ENCODE data around the gene LCMT2. TPM values are rescaled to one million over a fixed set of nuclear protein-coding genes. Genes with fewer than 3 reads are reported as not detected.
A peak's percentile ranks its signal among the peaks of the same experiment; 100 is the strongest.

Gene LCMT2
- polyA plus RNA-seq, 1 donor (not counting 4 experiments of a cell fraction or from before 2014, with no cell fraction given): 14.0 TPM

DNA sequence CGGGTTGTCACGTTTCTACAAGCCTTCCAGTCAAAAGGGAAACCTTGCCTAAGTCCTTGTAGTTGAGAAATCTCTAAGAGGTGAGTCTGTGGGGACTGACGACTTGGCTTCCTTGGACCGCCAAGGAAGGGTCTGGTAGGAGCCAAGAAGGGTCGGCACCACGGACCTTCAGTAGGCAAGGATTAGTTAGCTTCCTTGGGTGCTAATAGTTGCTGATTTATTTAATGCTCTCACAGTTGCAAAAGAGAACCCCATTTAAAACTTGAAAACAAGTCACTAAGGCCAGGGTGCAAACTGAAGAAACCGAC is 361 bp upstream of the LCMT2 start:
- Histone ChIP-seq H3K4me2 (ENCODE audit: control insufficient read depth, extremely low read depth, insufficient read depth, low read depth, low read length) (peak overlapping the region; percentile 98), H3K27ac (ENCODE audit: control insufficient read depth, insufficient read depth, low read length) (peak overlapping the region; percentile 76), H4K20me1 (ENCODE audit: control insufficient read depth, extremely low read depth, insufficient read depth, low read length) (no peaks in the 10 kb centered on the region), H3K4me1 (ENCODE audit: control insufficient read depth, extremely low read depth, insufficient read depth, low read length) (peaks cover 13% of the 10 kb centered on the region), H3K4me3 (ENCODE audit: control insufficient read depth in 2 of 3, extremely low read depth in 1 of 3, insufficient read depth in 2 of 3, low read depth in 1 of 3, low read length in 3 of 3) (peak overlapping the region; percentile 62 to 77 (median 73)), H3K79me2 (ENCODE audit: control insufficient read depth, insufficient read depth, low read length) (peaks cover 17% of the 10 kb centered on the region), H3K27me3 (ENCODE audit: control insufficient read depth, extremely low read depth, insufficient read depth, low read length) (no peaks in the 10 kb centered on the region), H3K9ac (ENCODE audit: control insufficient read depth, extremely low read depth, insufficient read depth, low read length) (peak overlapping the region; percentile 81), H3K36me3 (ENCODE audit: control insufficient read depth in 2 of 2, extremely low read depth in 1 of 2, insufficient read depth in 2 of 2, low read length in 2 of 2) (no peaks in the 10 kb centered on the region), H2AFZ (ENCODE audit: control insufficient read depth, low read length) (peak overlapping the region; percentile 98), H3K9me3 (ENCODE audit: control insufficient read depth, low read depth, low read length) (no peaks in the 10 kb centered on the region), H3K9me1 (ENCODE audit: control insufficient read depth, extremely low read depth, insufficient read depth, low read length) (no peaks in the 10 kb centered on the region)
- TF ChIP-seq EZH2 (IDR thresholded peaks at IDR 0.05; ENCODE audit: low read length): no peak
- TF ChIP-seq, protein P1, sequence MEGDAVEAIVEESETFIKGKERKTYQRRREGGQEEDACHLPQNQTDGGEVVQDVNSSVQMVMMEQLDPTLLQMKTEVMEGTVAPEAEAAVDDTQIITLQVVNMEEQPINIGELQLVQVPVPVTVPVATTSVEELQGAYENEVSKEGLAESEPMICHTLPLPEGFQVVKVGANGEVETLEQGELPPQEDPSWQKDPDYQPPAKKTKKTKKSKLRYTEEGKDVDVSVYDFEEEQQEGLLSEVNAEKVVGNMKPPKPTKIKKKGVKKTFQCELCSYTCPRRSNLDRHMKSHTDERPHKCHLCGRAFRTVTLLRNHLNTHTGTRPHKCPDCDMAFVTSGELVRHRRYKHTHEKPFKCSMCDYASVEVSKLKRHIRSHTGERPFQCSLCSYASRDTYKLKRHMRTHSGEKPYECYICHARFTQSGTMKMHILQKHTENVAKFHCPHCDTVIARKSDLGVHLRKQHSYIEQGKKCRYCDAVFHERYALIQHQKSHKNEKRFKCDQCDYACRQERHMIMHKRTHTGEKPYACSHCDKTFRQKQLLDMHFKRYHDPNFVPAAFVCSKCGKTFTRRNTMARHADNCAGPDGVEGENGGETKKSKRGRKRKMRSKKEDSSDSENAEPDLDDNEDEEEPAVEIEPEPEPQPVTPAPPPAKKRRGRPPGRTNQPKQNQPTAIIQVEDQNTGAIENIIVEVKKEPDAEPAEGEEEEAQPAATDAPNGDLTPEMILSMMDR (optimal IDR thresholded peaks at IDR 0.05 in 1 of 3, IDR thresholded peaks at IDR 0.05 in 1 of 3, conservative IDR thresholded peaks at IDR 0.05 in 1 of 3; ENCODE audit: extremely low read depth in 1 of 3, insufficient read depth in 2 of 3, low read length in 3 of 3): no peak
- FAIRE-seq (no peak), DNase-seq (ENCODE audit: low read depth, low spot score) (no peak)
- dilution Hi-C loops (cut with MboI; ENCODE audit: extremely low pct_ligation_motif_present, low sequenced_read_pairs): no loop called here

DNA sequence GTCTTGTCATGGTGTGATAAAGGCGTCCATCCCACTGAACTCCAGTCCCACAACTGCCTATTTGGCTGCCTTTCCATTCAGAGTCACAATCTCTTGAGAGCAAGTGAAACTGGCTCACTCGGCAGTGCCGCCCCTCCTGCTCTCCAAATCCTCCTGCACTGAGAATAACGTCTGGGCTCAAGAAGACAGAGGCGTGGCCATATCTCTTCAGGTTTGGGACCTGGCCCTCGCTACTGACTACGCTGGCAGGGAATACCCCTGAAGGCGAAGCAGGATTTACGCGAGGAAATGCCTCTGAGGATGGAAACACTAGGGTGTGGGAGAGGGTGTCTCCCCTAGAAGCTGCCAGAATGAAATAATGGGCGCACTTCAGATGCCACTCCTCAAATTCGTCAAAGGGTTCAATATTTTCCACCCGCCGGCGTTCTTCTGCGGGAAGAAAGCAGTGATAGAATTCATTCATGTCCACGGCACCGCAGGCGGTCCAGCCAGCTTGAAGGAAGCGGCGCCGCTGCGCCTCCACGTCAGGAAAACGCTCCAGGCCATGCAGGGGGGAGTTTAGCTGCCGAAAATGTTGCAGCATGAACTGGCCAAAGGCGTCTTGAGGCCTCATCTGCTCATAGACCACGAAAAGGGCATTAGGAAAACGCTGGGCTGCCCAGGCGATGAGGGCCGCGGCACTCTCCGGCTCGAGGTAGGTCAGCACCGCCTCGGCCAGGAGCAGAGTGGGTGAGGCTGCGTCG is 985 bp downstream of the LCMT2 start:
- H3K27ac ChIP-seq (ENCODE audit: control insufficient read depth, insufficient read depth, low read length): peak overlapping the region; percentile 76
- FAIRE-seq: no peak
- DNase-seq (ENCODE audit: low read depth, low spot score): no peak
- TF ChIP-seq, protein P1 (optimal IDR thresholded peaks at IDR 0.05 in 1 of 3, IDR thresholded peaks at IDR 0.05 in 1 of 3, conservative IDR thresholded peaks at IDR 0.05 in 1 of 3; ENCODE audit: extremely low read depth in 1 of 3, insufficient read depth in 2 of 3, low read length in 3 of 3): no peak
- no peak for TF ChIP-seq EZH2 (IDR thresholded peaks at IDR 0.05; ENCODE audit: low read length)
- peak overlapping the region; percentile 62 to 77 (median 73) for H3K4me3 ChIP-seq (ENCODE audit: control insufficient read depth in 2 of 3, extremely low read depth in 1 of 3, insufficient read depth in 2 of 3, low read depth in 1 of 3, low read length in 3 of 3)
- H3K27me3 ChIP-seq (ENCODE audit: control insufficient read depth, extremely low read depth, insufficient read depth, low read length): no peaks in the 10 kb centered on the region
- H4K20me1 ChIP-seq (ENCODE audit: control insufficient read depth, extremely low read depth, insufficient read depth, low read length): no peaks in the 10 kb centered on the region
- H3K9me3 ChIP-seq (ENCODE audit: control insufficient read depth, low read depth, low read length): no peaks in the 10 kb centered on the region
- peaks cover 13% of the 10 kb centered on the region for H3K4me1 ChIP-seq (ENCODE audit: control insufficient read depth, extremely low read depth, insufficient read depth, low read length)
- H3K9me1 ChIP-seq (ENCODE audit: control insufficient read depth, extremely low read depth, insufficient read depth, low read length): no peaks in the 10 kb centered on the region
- dilution Hi-C loops (cut with MboI; ENCODE audit: extremely low pct_ligation_motif_present, low sequenced_read_pairs): no loop called here
- peak overlapping the region; percentile 81 for H3K9ac ChIP-seq (ENCODE audit: control insufficient read depth, extremely low read depth, insufficient read depth, low read length)
- no peaks in the 10 kb centered on the region for H3K36me3 ChIP-seq (ENCODE audit: control insufficient read depth in 2 of 2, extremely low read depth in 1 of 2, insufficient read depth in 2 of 2, low read length in 2 of 2)
- H3K4me2 ChIP-seq (ENCODE audit: control insufficient read depth, extremely low read depth, insufficient read depth, low read depth, low read length): peak overlapping the region; percentile 98
- H2AFZ ChIP-seq (ENCODE audit: control insufficient read depth, low read length): peak overlapping the region; percentile 98
- peaks cover 17% of the 10 kb centered on the region for H3K79me2 ChIP-seq (ENCODE audit: control insufficient read depth, insufficient read depth, low read length)

Data from keratinocyte (primary cell).